Fibroblast of lung (primary cell): ENCODE data around the gene CFAP46.

Experiments used
- EZH2 ChIP-seq: IDR thresholded peaks from 2 replicates; pipeline ENCODE4 v1.5.1; 2012; ENCODE audit warnings: low read length, control low read depth, mild to moderate bottlenecking; ENCODE audit errors: missing control alignments
- TF ChIP-seq, protein P1 (sequence below), 2 donors: IDR thresholded peaks in 1 of 2; conservative IDR thresholded peaks in 1 of 2; 1 replicate in 1 of 2; 2 replicates in 1 of 2; pipeline ENCODE4 v1.5.1; 2011 to 2012; ENCODE audit warnings: low read length in 2 of 2, control low read depth in 1 of 2, inconsistent platforms in 1 of 2, low read depth in 1 of 2, mild to moderate bottlenecking in 1 of 2

DNA sequence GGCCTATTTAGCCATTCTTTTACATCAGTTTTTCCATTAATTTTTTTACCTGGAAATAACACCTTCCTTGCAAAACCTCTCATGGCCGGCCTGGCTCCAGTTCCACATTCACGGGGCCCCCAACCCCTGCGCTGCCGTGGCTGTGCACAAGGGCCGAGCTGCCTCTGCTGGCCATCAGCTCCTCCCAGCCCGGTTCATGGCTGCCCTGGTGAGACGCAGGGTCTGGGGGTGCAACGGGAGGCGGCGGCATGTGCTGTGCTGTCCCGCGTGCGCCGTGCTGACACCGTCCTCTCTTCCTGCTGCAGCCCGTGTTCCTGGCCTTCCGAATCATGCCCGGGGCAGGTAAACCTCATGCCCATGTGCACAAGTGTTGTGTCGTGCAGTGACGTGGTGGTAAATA, 160.8 kb downstream of the CFAP46 start:
- TF ChIP-seq EZH2: no peak
- TF ChIP-seq, protein P1, sequence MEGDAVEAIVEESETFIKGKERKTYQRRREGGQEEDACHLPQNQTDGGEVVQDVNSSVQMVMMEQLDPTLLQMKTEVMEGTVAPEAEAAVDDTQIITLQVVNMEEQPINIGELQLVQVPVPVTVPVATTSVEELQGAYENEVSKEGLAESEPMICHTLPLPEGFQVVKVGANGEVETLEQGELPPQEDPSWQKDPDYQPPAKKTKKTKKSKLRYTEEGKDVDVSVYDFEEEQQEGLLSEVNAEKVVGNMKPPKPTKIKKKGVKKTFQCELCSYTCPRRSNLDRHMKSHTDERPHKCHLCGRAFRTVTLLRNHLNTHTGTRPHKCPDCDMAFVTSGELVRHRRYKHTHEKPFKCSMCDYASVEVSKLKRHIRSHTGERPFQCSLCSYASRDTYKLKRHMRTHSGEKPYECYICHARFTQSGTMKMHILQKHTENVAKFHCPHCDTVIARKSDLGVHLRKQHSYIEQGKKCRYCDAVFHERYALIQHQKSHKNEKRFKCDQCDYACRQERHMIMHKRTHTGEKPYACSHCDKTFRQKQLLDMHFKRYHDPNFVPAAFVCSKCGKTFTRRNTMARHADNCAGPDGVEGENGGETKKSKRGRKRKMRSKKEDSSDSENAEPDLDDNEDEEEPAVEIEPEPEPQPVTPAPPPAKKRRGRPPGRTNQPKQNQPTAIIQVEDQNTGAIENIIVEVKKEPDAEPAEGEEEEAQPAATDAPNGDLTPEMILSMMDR (conservative IDR thresholded peaks at IDR 0.05 in 1 of 2, IDR thresholded peaks at IDR 0.05 in 1 of 2; ENCODE audit: low read depth in 1 of 2, low read length in 2 of 2): no peak
